Smooth muscle cell of the brain vasculature (primary cell): ENCODE results near the gene RPTOR.
"Not testable (repeated sequence)": the region's sequence is repeated elsewhere in the genome, so short reads cannot be mapped to it uniquely, and the experiment has no call there.

Source experiments
- DNase-seq: peaks from one replicate; pipeline ENCODE4 v3.0.0-alpha.2; 2012; ENCODE audit warnings: low read depth, low spot score

RPTOR gene

DNA sequence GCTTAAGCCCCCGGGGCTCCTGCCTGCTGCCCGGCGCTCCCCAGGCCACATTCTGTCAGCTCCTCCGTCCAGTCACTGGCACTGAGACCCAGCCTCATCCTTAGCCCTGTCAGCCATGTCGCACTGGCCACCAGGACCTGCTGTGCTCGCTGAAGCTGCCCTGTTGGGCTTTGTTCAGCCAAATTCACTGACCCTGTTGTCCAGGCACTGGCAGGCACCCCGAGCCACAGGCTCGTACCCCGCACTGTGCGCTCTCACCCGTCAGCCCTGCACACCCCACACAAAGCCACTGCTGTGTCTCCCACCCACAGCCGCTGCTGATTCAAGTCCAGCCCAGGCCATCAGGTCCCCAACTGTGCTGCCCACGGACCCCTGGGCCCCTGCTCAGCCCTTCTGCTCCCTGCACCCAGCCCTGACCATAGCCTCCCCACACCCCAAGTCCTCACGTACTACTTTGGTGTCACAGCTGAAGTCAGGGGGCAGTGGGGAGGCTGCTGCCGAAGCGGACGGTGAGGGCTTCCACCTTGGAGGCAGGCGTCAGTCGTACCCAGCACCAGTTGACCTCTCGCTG, 315.5 kb downstream of the RPTOR start:
- DNase-seq, result no peak

DNA sequence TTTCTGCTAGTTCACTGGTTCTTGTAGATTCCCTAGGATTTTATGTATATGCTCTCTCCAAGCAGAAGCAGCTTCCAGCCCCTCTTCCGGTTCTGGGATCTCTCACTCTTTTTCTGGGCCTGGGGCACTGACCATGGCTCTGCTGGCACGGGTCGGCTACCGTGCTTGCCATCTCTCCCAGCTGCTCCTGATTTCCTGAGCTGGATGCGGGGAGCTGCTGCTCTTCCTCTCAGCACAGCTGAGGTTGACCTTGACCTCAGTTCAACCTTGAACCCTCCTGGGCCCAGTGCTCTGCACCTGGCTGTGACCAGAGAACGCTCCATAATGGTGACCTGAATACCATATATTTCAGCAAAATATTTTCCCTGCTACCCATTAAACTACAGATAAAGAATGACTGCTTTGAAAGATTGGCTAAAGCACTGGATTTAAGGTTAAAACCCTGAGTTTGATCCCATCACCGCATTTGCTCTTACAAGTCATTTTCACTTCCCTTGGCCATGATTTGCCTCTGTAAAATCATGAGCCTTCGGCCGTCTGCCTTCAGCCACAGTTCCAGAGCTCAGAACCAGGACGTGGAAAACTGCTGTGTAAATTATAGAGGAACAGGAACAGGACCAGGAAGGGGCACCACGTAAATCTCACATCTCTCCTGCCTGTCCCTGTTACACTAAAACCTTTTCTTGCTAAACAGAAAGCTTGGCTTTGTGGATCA, 316.2 kb downstream of the RPTOR start:
- DNase-seq, result no peak

DNA sequence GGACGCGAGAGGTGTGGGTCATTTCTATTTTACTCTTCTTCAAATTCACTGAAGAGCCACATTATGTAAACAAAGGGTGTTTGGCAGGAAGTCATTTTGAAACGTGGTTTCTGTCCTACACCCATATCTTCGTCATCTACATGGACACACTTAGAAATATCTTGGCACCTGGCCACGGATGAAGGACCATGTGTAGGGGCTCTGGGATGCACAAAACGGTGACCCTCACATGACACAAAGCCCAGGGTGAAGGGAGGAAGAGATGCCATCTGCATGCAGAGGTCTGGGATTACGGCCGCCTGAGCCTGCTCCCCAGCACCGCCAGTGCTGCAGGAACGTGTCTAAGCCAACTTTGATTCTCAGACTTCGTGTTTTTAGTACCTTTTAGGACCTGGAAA, 316.8 kb downstream of the RPTOR start:
- no peak for DNase-seq

DNA sequence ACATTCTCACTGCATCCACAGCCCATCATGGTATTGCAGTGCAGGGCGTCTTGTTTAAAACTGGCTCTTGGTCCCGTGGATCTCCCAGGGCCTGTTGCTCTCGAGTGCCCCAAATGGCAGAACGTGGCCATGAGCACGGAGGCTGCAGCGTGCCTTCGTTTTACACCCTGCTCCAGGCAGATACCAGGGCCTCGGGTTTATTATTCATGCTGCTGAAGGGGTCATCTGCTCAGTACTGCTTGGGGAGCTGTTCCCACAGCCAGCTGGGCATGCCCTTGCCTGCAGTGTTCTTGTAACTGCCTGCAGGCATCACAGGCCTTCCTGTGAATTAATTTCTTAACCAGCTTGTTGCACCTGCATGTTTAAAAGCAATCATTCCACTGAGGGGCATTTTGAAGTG, 317.3 kb downstream of the RPTOR start:
- DNase-seq, result no peak

DNA sequence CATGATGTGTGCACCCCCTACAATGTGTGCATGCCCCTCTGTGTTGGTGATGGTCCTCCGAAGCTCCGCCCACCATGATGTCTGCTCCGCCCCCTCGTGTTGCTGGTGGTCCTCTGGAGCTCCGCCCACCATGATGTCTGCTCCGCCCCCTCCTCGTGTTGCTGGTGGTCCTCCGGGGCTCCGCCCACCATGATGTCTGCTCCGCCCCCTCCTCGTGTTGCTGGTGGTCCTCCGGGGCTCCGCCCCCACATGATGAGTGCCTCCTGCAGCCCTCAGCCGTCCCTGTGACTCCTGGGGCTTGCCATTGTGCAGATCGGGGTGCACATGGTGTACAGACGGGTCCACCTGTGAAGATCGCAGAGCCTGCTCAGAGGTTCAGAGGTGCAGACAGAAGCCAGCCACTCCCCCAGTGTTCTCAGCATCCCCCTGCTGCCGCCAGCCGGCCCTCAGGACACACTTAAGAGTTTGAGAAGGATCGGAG, 317.9 kb downstream of the RPTOR start:
- DNase-seq, result no peak

DNA sequence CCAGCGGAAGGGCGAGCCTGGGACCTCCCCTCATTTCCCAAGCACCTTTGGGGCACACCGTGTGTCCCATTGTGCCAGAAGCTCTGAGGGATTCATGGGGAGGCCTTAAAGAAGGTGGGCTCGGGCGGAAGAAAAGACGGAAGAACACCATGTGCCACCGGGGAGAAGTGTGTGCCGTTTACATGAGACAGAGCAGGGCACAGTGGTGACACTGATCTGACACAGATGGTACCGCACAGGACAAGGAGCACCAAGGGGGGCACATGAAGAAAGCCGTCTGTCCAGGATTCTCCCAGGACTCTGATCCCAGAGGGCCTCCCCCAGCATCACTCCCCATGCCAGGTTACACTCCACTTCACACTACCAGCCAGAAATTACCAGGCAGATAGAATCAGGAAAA, 318.3 kb downstream of the RPTOR start:
- no peak for DNase-seq

DNA sequence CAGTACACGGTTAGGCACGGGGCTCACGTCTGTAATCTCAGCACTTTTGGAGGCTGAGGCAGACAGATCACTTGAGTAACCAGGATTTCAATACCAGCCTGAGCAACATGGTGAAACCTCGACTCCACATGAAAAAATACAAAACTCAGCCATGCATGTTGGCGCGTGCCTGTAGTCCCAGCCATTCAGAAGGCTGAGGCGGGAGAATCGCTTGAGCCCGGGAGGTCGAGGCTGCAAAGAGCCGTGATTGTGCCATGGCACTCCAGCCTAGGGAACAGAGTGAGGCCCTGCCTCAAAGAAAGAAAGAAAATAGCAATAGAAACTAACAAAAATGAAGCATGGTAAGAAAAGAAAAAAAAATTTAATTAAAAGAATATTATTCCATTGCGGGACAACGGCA, 319.0 kb downstream of the RPTOR start:
- no peak for DNase-seq

DNA sequence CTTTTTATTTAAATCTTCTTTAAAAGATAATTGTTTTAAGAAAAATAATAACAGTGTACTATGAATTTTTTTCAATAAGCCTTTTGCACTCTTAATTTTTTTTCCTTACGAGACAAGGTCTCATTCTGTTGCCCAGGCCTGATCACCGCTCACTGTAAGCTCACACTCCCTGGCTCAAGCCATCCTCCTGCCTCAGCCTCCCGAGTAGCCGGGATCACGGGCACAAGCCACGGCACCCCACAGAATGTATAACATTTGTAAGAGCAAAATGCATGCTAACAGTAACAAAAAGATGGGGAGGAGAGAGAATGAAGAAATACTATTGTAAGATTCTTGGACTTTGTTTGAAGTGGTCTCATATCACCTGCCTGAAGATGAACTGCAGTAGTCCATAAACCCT, 320.1 kb downstream of the RPTOR start:
- no peak for DNase-seq

DNA sequence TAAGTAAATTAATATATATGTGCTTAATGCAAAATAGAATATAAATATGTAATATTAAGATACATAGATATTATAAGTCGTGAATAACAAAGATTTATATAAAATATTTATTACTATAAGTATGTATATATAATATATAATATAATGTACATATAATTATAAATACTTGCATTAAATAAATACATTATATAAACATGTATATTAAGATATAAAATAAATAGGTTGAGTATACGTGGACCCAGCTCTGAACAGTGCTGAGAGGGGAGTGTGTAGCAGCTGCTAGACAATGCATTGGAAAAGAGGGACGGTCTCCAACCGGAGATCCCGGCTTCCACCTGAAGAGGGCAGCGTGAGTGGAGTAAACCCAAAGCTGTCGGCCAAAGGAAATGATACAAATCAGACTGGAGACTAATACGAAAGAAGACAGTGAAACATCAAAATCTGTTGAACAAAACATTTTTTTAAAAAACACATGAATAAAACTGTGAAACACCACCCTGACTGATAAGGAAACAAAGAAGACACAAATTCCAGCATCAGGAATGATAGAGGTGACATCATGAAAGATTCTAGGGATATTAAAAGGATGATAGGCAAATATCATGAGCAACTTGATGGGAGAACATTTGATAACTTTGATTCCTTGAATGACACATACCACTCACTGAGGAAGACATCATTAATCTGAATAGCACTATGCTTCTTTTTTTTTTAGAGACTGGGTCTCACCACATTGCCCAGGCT, 321.6 kb downstream of the RPTOR start:
- no peak for DNase-seq

DNA sequence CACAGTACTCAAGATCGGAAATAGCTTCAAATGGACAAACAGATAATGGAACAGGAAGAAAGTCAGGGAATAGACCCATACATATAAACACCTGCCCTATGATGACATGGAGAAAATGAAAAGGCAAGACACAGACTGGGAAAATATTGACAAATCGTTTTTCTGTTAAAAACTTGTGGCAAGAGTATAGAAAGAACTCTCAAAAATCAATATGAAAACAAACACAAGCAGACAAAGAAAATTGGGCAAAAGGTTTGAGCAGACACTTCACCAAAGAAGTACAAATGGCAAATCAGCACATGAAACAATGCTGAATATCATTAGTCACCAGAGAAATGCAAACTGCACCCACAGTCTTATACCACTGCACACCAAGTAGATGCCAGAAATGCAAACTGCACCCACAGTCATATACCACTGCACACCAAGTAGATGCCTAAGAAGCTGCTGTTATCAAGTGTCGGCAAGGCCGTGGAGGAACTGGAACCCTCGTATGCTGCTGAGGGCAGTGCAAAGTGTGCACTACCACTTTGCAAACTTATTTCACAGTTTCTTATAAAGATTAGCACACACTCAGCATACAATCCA, 323.5 kb downstream of the RPTOR start:
- DNase-seq, result no peak

DNA sequence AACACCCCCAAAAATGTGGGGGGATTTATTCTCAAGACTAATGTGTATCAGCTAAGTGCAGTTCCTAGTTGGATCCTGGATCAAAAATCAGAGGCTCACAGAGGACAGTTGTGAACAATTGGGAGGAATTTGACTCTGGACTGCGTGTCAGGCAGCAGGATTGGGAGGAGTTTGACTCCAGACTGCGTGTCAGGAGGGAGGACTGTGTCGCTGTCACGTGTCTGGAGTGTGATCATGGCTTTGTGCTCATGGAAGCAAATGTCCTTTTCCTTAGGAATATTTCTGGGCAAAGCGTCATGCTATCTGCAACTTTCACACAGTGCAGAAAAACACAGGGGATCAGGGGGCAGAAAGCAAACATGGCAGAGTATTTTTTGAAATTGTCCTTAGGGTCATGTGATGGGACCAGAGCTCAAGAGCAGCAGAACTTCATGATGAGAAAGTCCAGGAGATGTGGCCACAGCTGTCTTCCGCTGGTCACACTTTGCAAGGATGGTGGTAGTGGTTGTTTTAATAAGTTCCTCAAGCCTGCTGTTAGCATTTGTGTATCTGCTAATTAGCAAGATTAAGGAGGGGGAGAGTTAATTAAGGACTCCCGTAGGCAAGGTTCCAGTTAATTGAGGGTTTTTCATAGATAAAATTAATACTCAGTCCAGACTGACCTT, 325.0 kb downstream of the RPTOR start:
- no peak for DNase-seq

DNA sequence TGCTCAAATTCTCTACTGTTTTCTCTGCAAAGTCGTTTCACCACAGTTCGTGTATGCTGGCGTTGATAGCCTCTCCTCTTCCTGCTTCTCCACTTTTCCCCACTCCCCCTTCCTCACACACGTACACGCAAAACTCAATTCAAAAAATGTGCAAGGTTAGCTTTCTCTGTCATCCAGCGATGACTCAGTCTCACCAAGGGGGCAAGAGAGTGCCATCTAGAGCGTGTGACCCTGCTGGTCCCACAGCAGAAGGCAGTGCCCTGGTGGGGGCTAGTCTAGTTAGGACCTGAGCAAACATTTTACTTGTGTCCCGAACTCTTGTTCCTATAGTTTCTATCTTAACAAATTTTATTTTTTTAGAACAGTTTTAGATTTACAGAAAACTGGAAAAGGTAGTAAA, 325.8 kb downstream of the RPTOR start:
- no peak for DNase-seq

DNA sequence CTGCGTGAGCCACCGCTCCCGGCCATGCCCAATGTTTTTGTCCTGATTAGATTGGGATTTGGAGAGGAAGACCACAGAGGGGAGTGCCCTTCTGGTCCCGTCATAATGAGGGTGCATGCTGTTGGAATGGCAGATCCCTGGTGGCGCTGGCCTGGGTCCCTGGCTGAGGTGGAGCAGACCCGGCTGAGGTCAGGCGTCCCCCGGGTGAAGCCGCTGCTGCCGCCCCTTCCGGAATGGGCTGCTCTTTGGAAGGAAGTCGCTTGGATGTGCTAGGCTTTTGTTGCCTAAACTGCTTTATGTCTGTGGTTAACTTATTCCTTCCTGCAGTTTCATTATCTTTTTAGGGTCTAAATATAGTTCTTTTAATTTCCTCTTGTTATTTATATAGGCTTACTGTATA, 326.7 kb downstream of the RPTOR start:
- DNase-seq, result no peak

DNA sequence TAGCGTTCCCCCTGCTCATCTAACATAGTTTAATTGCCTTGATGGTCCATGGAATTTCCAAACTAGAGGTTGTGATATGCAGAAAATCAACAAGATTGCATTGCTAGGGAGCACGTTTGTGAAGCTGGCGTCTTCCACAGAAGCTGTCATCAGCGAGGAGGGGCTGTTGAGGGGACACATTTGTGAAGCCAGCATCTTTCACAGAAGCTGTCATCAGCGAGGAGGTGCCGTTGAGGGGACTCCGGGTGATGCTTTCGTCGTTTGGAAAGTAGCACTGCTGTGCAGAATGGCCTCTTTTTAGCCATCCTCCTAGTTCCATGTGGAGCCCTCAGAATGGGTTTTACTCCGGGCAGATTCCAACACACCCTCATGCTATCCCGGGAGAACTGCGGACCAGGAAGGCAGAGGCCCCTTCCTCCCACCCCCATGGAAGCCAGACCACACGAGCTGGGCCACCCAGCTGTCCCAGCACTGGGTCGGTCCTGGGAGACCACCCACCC, 327.4 kb downstream of the RPTOR start:
- no peak for DNase-seq

DNA sequence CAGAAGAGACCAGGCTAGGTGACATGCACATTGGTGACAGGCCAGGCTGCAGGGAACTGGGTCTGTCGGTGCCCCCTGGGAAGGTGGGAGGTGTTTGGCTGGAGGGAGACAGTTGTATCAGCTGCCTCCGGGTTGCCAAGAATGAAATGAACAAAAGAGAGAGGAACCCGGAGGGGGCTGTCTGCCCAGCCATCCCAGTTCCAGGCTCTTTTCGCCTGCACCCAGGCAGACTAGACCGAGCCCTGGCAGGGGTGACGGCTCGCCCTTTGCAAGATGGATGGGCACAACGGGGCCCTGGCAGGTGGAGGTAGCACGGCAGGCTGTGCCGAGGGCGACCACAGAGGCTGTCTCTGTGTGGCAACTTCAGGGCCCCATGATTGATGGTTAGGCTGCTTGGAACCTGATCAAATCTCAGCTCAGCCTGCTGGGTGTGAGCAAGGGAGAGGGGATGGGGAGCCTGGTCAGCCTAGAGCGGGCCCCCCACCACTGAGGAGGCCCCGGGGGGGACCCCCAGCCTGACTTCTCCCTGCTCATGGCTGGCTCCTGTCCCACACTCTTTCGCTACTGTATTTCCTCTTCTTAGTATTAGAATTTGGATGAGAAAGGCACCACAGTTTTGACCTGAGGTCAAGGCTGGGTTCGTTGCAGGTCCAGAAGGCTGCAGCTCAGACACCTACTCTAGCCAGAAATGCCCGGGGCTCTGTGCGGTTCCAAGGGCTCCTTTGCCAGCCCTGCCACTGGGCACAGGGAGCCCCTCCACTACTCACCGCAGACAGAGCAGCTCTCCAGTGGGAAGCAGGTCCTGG, 328.1 kb downstream of the RPTOR start:
- DNase-seq, result no peak

DNA sequence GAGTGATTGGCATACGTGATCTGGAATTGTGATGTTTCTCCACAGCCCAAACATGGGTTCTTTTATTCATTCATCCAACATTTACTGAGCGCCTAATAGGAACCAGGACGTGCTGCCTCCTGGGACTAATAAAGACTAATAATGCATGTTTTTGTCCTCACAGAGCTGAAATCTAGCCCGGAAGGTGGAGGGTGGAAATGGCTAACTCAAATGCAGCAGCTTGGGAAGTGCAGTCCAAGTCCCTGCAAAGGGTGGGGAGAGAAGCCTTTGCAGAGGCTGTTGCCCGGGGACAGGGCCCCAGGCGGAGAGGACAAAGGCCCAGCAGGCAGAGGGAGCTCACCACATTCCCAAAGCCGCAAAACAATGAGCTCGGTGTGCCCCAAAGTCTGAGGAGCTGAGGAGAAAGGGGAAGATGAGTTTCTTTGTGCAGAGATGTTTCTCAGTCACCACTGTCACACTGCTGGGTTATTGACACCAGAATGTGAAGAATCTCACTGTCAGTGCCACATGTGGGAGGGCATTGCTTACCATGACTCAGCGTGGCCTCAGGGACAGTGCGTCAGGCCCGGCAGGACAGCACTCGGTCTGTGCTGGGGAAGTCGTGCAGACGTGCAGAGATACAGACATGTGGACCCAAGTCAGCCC, 328.8 kb downstream of the RPTOR start:
- DNase-seq, result no peak

DNA sequence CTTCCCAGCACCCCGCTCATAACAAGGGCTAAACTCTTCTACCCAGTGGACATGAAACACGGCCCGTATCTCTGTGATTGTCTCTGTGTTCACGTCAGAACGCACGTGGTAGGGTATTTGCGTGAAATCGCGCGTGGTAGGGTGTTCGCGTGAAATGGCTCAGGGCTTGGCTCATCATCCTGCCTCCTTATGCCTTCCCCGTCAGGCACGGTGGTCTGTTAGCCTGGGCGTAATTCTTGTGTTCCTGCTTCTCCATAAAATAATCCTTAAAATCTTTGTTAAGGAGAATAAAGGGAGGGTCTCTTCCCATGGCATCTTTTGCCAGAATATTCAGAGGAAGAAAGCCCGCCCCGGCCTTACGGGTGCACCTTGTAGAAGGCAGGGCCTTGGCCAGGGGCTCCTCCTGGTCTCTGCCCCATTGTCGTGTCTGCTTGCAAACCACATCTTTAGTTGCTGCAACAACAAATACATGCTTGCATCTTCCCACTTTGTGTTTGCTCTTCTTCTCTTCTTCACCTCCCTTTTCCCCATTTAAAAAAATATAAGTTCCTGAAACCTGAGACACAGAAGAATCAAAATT, 330.3 kb downstream of the RPTOR start:
- DNase-seq, result no peak

DNA sequence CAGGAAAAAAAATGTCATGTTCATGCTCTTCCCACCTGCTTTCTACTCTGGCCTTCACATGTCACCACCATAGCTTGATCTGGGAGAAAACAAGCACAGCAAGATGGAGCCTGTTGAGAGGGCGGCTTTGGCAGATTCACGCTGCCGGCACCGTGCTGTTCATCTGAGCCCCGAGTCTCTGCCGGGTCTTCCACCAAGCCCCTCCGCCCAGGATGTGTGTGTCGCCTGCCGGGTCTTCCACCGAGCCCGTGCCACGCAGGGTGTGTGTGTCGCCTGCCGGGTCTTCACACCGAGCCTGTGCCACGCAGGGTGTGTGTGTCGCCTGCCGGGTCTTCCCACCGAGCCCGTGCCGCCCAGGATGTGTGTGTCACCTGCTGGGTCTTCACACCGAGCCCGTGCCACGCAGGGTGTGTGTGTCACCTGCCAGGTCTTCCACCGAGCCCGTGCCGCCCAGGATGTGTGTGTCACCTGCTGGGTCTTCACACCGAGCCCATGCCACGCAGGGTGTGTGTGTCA, 330.9 kb downstream of the RPTOR start:
- DNase-seq, result not testable (repeated sequence)

DNA sequence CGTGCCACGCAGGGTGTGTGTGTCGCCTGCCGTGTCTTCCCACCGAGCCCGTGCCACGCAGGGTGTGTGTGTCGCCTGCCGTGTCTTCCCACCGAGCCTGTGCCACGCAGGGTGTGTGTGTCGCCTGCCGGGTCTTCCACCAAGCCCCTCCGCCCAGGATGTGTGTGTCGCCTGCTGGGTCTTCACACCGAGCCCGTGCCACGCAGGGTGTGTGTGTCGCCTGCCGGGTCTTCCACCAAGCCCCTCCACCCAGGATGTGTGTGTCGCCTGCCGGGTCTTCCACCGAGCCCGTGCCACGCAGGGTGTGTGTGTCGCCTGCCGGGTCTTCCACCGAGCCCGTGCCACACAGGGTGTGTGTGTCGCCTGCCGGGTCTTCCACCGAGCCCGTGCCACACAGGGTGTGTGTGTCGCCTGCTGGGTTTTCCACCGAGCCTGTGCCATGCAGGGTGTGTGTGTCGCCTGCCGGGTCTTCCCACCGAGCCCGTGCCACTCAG, 331.9 kb downstream of the RPTOR start:
- DNase-seq, result not testable (repeated sequence)
